HepG2 (cell line): ENCODE measurements around the gene USP7. TPM values are rescaled to one million over a fixed set of nuclear protein-coding genes. Genes with fewer than 3 reads are reported as not detected.

ENCODE experiments used
- ATAC-seq: fragments of 200-7000 bp; cut with Tn5 transposase; 3 replicates; pipeline ENCODE4 v1.9.1; 2020; ENCODE audit warnings: mild to moderate bottlenecking, moderate library complexity
- BruUV-seq: library from RNA; stranded (reverse); fragments of 400-500 nt; replicated peaks from 2 replicates; lab custom pipeline; 2021; lab: Mats Ljungman, UMichigan
- CTCF ChIA-PET: fragments of 300-600 bp; formaldehyde crosslinking; extraction: SDS; loops from one replicate; lab custom pipeline; 2021; ENCODE audit warnings: low total read pairs, inconsistent platforms, low intra/inter-chr PET ratio; lab: Yijun Ruan, JAX
- POLR2A ChIA-PET: fragments of 350-600 bp; sonication (Branson Sonifier 250); formaldehyde crosslinking; loops from one replicate; lab custom pipeline; 2020; ENCODE audit warnings: antibody characterized with exemption, inconsistent platforms; lab: Yijun Ruan, JAX
- DNase-seq: peaks from one replicate; pipeline ENCODE4 v3.0.0-alpha.2; 2015; ENCODE audit warnings: low spot score
- FAIRE-seq: peaks from 3 replicates; lab custom pipeline; 2011; peaks lifted over from hg19 to GRCh38; lab: Jason Lieb, UNC
- H2AFZ ChIP-seq: one replicate; pipeline ENCODE4 v1.6.1; 2011; ENCODE audit warnings: low read length, inconsistent platforms
- H3K27ac ChIP-seq: fragments of 300-600 bp; 3 replicates; pipeline ENCODE4 v1.8.0; 2011; ENCODE audit warnings: mixed run types, mild to moderate bottlenecking, mixed read lengths, low read length, inconsistent platforms; ENCODE audit not compliant: insufficient read depth; ENCODE audit errors: extremely low read length
- H3K27me3 ChIP-seq, 2 experiments: fragments of 200-600 bp in 1 of 2; 2 replicates in 1 of 2; 3 replicates in 1 of 2; pipeline versions ENCODE4 v1.6.0 to v1.8.0; 2011; ENCODE audit warnings: low read length in 2 of 2, mild to moderate bottlenecking in 2 of 2, moderate library complexity in 2 of 2, inconsistent platforms in 1 of 2; ENCODE audit not compliant: insufficient read depth in 2 of 2, control insufficient read depth in 1 of 2
- H3K36me3 ChIP-seq, 2 experiments: fragments of 200-600 bp in 1 of 2; replicated peaks in 1 of 2; 2 replicates in 1 of 2; 3 replicates in 1 of 2; pipeline versions ENCODE4 v1.5.1 to v1.8.0; 2011; ENCODE audit warnings: low read length in 2 of 2, inconsistent platforms in 1 of 2; ENCODE audit not compliant: insufficient read depth in 2 of 2, control insufficient read depth in 1 of 2
- H3K4me1 ChIP-seq: 2 replicates; pipeline ENCODE4 v1.5.1; 2012; ENCODE audit warnings: low read length, inconsistent platforms; ENCODE audit not compliant: insufficient read depth
- H3K4me2 ChIP-seq: 2 replicates; pipeline ENCODE4 v1.6.0; 2011; ENCODE audit warnings: low read depth, low read length, inconsistent platforms
- H3K4me3 ChIP-seq, 3 experiments: fragments of 200-600 bp in 1 of 3; sonication (generic), shearing (Covaris generic) in 1 of 3; replicated peaks in 1 of 3; 2 replicates each; pipeline ENCODE4 v1.5.1; 2011 to 2016; ENCODE audit warnings: low read length in 3 of 3, inconsistent platforms in 2 of 3, low read depth in 2 of 3, mild to moderate bottlenecking in 2 of 3, control low read depth in 1 of 3, mixed read lengths in 1 of 3; ENCODE audit not compliant: insufficient read depth in 1 of 3
- H3K79me2 ChIP-seq: one replicate; pipeline ENCODE4 v1.6.1; 2011; ENCODE audit warnings: low read length, inconsistent platforms; ENCODE audit not compliant: insufficient read depth
- H3K9ac ChIP-seq: 2 replicates; pipeline ENCODE4 v1.6.0; 2011; ENCODE audit warnings: mild to moderate bottlenecking, low read depth, low read length, inconsistent platforms; ENCODE audit not compliant: insufficient read depth
- H3K9me3 ChIP-seq: 2 replicates; pipeline ENCODE4 v1.5.1; 2012; ENCODE audit warnings: mild to moderate bottlenecking, low read length
- H4K20me1 ChIP-seq: 2 replicates; pipeline ENCODE4 v1.6.0; 2011; ENCODE audit warnings: inconsistent platforms, mild to moderate bottlenecking, low read length, moderate library complexity; ENCODE audit not compliant: insufficient read depth
- ARHGAP35 ChIP-seq: sonication (generic); formaldehyde crosslinking; IDR thresholded peaks from 2 replicates; pipeline ENCODE4 v1.9.0; 2022; ENCODE audit warnings: mild to moderate bottlenecking, inconsistent platforms, moderate library complexity, missing genetic modification reagents, borderline replicate concordance
- ATF7 ChIP-seq, 2 experiments: fragments of 450-650 bp in 1 of 2; sonication (generic) in 1 of 2; formaldehyde crosslinking in 1 of 2; IDR thresholded peaks; 2 replicates each; pipeline versions ENCODE4 v1.4.0 to v1.6.1; 2016 to 2020; ENCODE audit warnings: antibody characterized with exemption in 1 of 2, mild to moderate bottlenecking in 1 of 2, missing genetic modification reagents in 1 of 2
- CAMTA2 ChIP-seq: sonication (generic); formaldehyde crosslinking; IDR thresholded peaks from 2 replicates; pipeline ENCODE4 v1.4.0; 2020; ENCODE audit warnings: mild to moderate bottlenecking, missing genetic modification reagents, borderline replicate concordance
- CREB1 ChIP-seq, 2 experiments: fragments of 450-650 bp in 1 of 2; IDR thresholded peaks; 2 replicates each; pipeline ENCODE4 v1.6.1; 2016 to 2017; ENCODE audit warnings: control low read depth in 1 of 2, mild to moderate bottlenecking in 1 of 2, missing compliant biosample characterization in 1 of 2, missing genetic modification characterization in 1 of 2
- EEA1 ChIP-seq: sonication (generic); formaldehyde crosslinking; IDR thresholded peaks from 2 replicates; pipeline ENCODE4 v1.5.1; 2020; ENCODE audit warnings: mild to moderate bottlenecking, missing genetic modification reagents, borderline replicate concordance
- FOXA3 ChIP-seq: IDR thresholded peaks from 2 replicates; pipeline ENCODE4 v1.6.1; 2016; ENCODE audit warnings: missing genetic modification reagents, missing compliant biosample characterization
- HNF4G ChIP-seq, 2 experiments: sonication (generic) in 1 of 2; formaldehyde crosslinking in 1 of 2; IDR thresholded peaks; 2 replicates each; pipeline versions ENCODE4 v1.4.0 to v1.6.1; 2011 to 2020; ENCODE audit warnings: borderline replicate concordance in 2 of 2, low read depth in 2 of 2, mild to moderate bottlenecking in 2 of 2, low read length in 1 of 2, missing genetic modification reagents in 1 of 2, moderate library complexity in 1 of 2
- NCOR1 ChIP-seq: fragments of 200-600 bp; sonication (generic); IDR thresholded peaks from 2 replicates; pipeline ENCODE4 v1.7.0; 2017; ENCODE audit warnings: antibody characterized with exemption, low read length, borderline replicate concordance
- NRL ChIP-seq: sonication (generic); formaldehyde crosslinking; IDR thresholded peaks from 2 replicates; pipeline ENCODE4 v1.5.0; 2020; ENCODE audit warnings: missing genetic modification reagents, mild to moderate bottlenecking, moderate library complexity, borderline replicate concordance
- RXRA ChIP-seq: sonication (generic); formaldehyde crosslinking; IDR thresholded peaks from 2 replicates; pipeline ENCODE4 v1.5.1; 2020; ENCODE audit warnings: missing genetic modification reagents
- SOX6 ChIP-seq, 2 experiments: fragments of 450-650 bp in 1 of 2; sonication (generic) in 1 of 2; formaldehyde crosslinking in 1 of 2; IDR thresholded peaks; 2 replicates each; pipeline versions ENCODE4 v1.4.0 to v1.6.1; 2017 to 2020; ENCODE audit warnings: antibody characterized with exemption in 1 of 2, mild to moderate bottlenecking in 1 of 2, missing genetic modification reagents in 1 of 2
- SSRP1 ChIP-seq: IDR thresholded peaks from 2 replicates; pipeline ENCODE4 v1.6.1; 2016; ENCODE audit warnings: control low read depth
- XRCC5 ChIP-seq: fragments of 200-400 bp; formaldehyde crosslinking; optimal IDR thresholded peaks from 2 replicates; pipeline ENCODE3; 2017; ENCODE audit warnings: mild to moderate bottlenecking, low read length
- ZFX ChIP-seq: sonication (generic); formaldehyde crosslinking; IDR thresholded peaks from 2 replicates; pipeline ENCODE4 v1.4.0; 2020; ENCODE audit warnings: mild to moderate bottlenecking, low read depth, missing genetic modification reagents, moderate library complexity
- ZNF34 ChIP-seq: sonication (generic); formaldehyde crosslinking; IDR thresholded peaks from 2 replicates; pipeline ENCODE4 v1.4.0; 2020; ENCODE audit warnings: mild to moderate bottlenecking, missing genetic modification reagents, borderline replicate concordance
- ZNF362 ChIP-seq: sonication (generic); formaldehyde crosslinking; IDR thresholded peaks from 2 replicates; pipeline ENCODE4 v1.4.0; 2020; ENCODE audit warnings: missing genetic modification reagents, mild to moderate bottlenecking, borderline replicate concordance
- ZNF382 ChIP-seq: sonication (generic); formaldehyde crosslinking; IDR thresholded peaks from 2 replicates; pipeline ENCODE4 v1.5.0; 2020; ENCODE audit warnings: missing genetic modification reagents, mild to moderate bottlenecking, borderline replicate concordance
- ZNF558 ChIP-seq: sonication (generic); formaldehyde crosslinking; IDR thresholded peaks from 2 replicates; pipeline ENCODE4 v1.9.0; 2022; ENCODE audit warnings: mild to moderate bottlenecking, missing genetic modification reagents, borderline replicate concordance
- ZNF891 ChIP-seq: sonication (generic); formaldehyde crosslinking; IDR thresholded peaks from 2 replicates; pipeline ENCODE4 v1.5.0; 2020; ENCODE audit warnings: mild to moderate bottlenecking, missing genetic modification reagents
- WGBS: methylation state at CpG from one replicate; pipeline ENCODE4 v1.1.6; 2017; ENCODE audit warnings: low lambda C conversion rate; 5-methylcytosine and 5-hydroxymethylcytosine counted together
- in situ Hi-C: cut with HindIII; loops from 2 replicates; pipeline ENCODE4 v1.10.0; 2017; ENCODE audit warnings: low pct_unique_long_range_greater_than_20kb; ENCODE audit not compliant: extremely low pct_ligation_motif_present
- intact Hi-C: fragments of 100-400 bp; cut with micrococcal nuclease; formaldehyde crosslinking; loops from one replicate; pipeline ENCODE4 v1.10.0; 2022; ENCODE audit not compliant: unreplicated experiment
- polyA plus RNA-seq, 8 experiments: library from polyadenylated mRNA; depleted of rRNA in 3 of 8; stranded (reverse) in 7 of 8; unstranded in 1 of 8; fragments of >200 nt; fragmentation: Illumina TruSeq in 4 of 8; extraction: Trizol in 4 of 8; gene quantifications; 2 replicates each; pipeline versions ENCODE4 v1.2.1 to v1.2.3, GENCODE V29; 2011 to 2016; ENCODE audit warnings: low read depth in 4 of 8, missing spikeins in 1 of 8, mixed read lengths in 1 of 8; ENCODE audit not compliant: insufficient read depth in 1 of 8
- total RNA-seq, 5 experiments: library from RNA; depleted of rRNA; stranded (reverse); fragments of >200 nt; fragmentation: Illumina TruSeq; extraction: Trizol; gene quantifications; 2 replicates each; pipeline ENCODE4 v1.2.3, GENCODE V29; 2016; ENCODE audit warnings: low read depth in 1 of 5
- TF ChIP-seq, protein P1 (sequence below), 2 experiments: fragments of 450-650 bp in 1 of 2; sonication (generic) in 1 of 2; formaldehyde crosslinking; IDR thresholded peaks; 2 replicates each; pipeline versions ENCODE4 v1.5.0 to v1.8.0; 2020 to 2022; ENCODE audit warnings: mild to moderate bottlenecking in 1 of 2, missing genetic modification reagents in 1 of 2

USP7 gene
- total and polyA plus RNA-seq, 2 of the 13 experiments (the other 11 are each of a cell fraction or from before 2014, with no cell fraction given), result 52.5 to 173 TPM

DNA sequence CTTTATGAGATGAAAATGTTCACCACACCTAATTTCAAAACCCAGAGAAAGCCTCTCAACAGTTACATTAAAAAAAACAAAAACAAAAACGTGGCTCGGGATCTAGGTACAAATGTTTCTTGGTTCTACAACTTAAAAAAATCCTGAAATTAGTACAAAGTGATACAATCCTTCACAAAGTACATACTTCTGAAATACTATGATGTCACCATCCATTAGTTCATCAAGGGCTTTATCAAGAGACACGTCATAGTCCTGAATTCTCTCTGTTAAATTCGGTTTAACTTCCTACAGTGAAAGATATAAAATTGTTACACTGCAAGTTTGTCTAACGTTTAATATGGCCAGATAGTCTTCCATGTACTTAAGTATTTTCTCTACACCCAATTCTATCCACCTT, 63.4 kb downstream of the USP7 start (continued):
- TF ChIP-seq ATF7 (IDR thresholded peaks at IDR 0.05) (peak; percentile 81), ATF7 (CRISPR knock-in tag; IDR thresholded peaks at IDR 0.05) (no peak), ZNF558 (no peak), FOXA3 (CRISPR knock-in tag) (no peak), EEA1 (CRISPR knock-in tag) (no peak), ZNF362 (CRISPR knock-in tag) (no peak), ZNF382 (CRISPR knock-in tag) (no peak), CREB1 (IDR thresholded peaks at IDR 0.05) (0 out of 2 replicates have a peak, but pooled peaks have one; percentile 33), CREB1 (CRISPR knock-in tag; IDR thresholded peaks at IDR 0.05) (no peak), ARHGAP35 (CRISPR knock-in tag) (no peak)

DNA sequence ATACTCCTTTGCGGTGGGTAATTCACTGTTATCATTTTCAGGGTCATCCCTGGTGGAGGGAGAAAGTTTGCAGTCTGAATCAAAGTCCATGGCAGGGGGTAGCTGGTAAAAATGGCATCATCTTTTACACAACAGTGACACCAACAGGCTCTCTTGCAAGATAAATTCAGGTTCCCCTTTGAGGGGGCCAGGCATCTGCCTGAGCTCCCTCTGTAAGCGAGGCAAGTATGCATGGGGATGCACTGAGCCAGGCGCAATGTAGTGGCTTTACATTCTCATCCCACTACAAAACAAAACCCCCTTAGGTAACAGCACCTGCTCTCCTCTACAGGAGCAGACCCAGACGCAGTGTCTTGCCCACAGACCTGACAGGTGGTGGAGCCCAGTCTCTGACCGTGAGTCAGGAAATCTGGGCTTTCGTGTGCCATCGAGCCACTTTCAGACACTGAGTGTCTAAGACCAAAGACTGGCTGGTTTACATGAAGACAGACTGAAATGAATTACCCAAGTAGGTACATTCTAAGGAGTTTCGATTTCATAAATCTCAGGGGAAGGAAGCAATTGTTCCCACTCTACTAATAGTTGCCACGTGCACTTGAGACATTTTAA, 63.9 kb downstream of the USP7 start:
- Histone ChIP-seq H3K79me2 (no peaks in the 10 kb centered on the region), H3K27ac (no peak overlapping the region), H2AFZ (no peak overlapping the region), H3K36me3 (peaks cover 62 to 93% of the 10 kb centered on the region in 2 experiments), H3K4me2 (no peak overlapping the region), H3K27me3 (no peaks in the 10 kb centered on the region), H3K4me1 (no peaks in the 10 kb centered on the region), H4K20me1 (no peaks in the 10 kb centered on the region), H3K9me3 (no peaks in the 10 kb centered on the region), H3K9ac (no peak overlapping the region), H3K4me3 (no peak overlapping the region)
- FAIRE-seq, result no peak
- WGBS, result 98% methylated on average over 9 of the region's 9 CpGs
- no TSS peak for BruUV-seq
- no peak for DNase-seq
- peak; percentile 52 for ATAC-seq
- intact Hi-C loops (no loop called here), in situ Hi-C loops (loop anchor here (25.0 kb wide), 1 partner anchor 238 kb away; the partner anchor contains the start of gene ABAT)
- ChIA-PET POLR2A (interaction anchor here (0.7 kb wide), 1 partner anchor 90 kb away, joined by 4 read pairs; no protein-coding TSS in a partner anchor), CTCF (no interaction called here)
- TF ChIP-seq SSRP1 (CRISPR knock-in tag), result 0 out of 2 replicates have a peak, but pooled peaks have one; percentile 44
- peak; percentile 54; the same call in 1 of the 2 replicates for TF ChIP-seq ZNF891 (CRISPR knock-in tag)
- TF ChIP-seq ZNF34, result no peak
- no peak for TF ChIP-seq CAMTA2 (CRISPR knock-in tag)
- TF ChIP-seq HNF4G (IDR thresholded peaks at IDR 0.05; ENCODE audit: borderline replicate concordance, low read depth, low read length), result peak; percentile 36; the same call in 1 of the 2 replicates
- no peak for TF ChIP-seq HNF4G (CRISPR knock-in tag; IDR thresholded peaks at IDR 0.05; ENCODE audit: borderline replicate concordance, low read depth)
- TF ChIP-seq ZFX (CRISPR knock-in tag), result no peak
- peak; percentile 43 for TF ChIP-seq XRCC5
- TF ChIP-seq, protein P1, sequence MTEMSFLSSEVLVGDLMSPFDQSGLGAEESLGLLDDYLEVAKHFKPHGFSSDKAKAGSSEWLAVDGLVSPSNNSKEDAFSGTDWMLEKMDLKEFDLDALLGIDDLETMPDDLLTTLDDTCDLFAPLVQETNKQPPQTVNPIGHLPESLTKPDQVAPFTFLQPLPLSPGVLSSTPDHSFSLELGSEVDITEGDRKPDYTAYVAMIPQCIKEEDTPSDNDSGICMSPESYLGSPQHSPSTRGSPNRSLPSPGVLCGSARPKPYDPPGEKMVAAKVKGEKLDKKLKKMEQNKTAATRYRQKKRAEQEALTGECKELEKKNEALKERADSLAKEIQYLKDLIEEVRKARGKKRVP (CRISPR knock-in tag; IDR thresholded peaks at IDR 0.05), result 0 out of 4 replicates have a peak, but pooled peaks of 1 of the 2 experiments have one; percentile 7
- peak; percentile 68; the same call in 1 of the 2 replicates for TF ChIP-seq NRL (CRISPR knock-in tag)
- TF ChIP-seq SOX6 (IDR thresholded peaks at IDR 0.05), result no peak
- no peak for TF ChIP-seq SOX6 (CRISPR knock-in tag; IDR thresholded peaks at IDR 0.05)
- TF ChIP-seq NCOR1, result peak; percentile 25; the same call in 1 of the 2 replicates
- TF ChIP-seq RXRA (CRISPR knock-in tag), result 0 out of 2 replicates have a peak, but pooled peaks have one; percentile 20
